Common myeloid progenitor, CD34-positive (primary cell): ENCODE data around the gene ATP8A2.

Experiments
- CTCF ChIA-PET: fragments of 350-600 bp; sonication (Branson Sonifier 250); formaldehyde crosslinking; loops from one replicate; lab custom pipeline; 2021; ENCODE audit warnings: antibody characterized with exemption; lab: Charles Lee
- POLR2A ChIA-PET: fragments of 350-600 bp; sonication (Branson Sonifier 250); formaldehyde crosslinking; loops from one replicate; lab custom pipeline; 2021; ENCODE audit warnings: antibody characterized with exemption; lab: Charles Lee
- DNase-seq, 3 donors: peaks; one replicate each; pipeline versions ENCODE4 v3.0.0 to v3.0.0-alpha.2; 2013
- H3K27ac ChIP-seq, 2 experiments: 1 replicate in 1 of 2; 2 replicates in 1 of 2; pipeline ENCODE4 v1.7.0; 2013; ENCODE audit warnings: inconsistent platforms in 2 of 2, low read length in 2 of 2, mild to moderate bottlenecking in 2 of 2, low read depth in 1 of 2, moderate library complexity in 1 of 2; ENCODE audit not compliant: severe bottlenecking in 2 of 2, insufficient read depth in 1 of 2, poor library complexity in 1 of 2
- H3K27me3 ChIP-seq, 5 experiments: replicated peaks in 2 of 5; 1 replicate in 3 of 5; 2 replicates in 2 of 5; pipeline versions ENCODE4 v1.6.1 to v1.7.0; 2013; ENCODE audit warnings: low read length in 4 of 5, mild to moderate bottlenecking in 2 of 5, moderate library complexity in 2 of 5, inconsistent platforms in 1 of 5; ENCODE audit not compliant: insufficient read depth in 5 of 5, control insufficient read depth in 4 of 5
- H3K36me3 ChIP-seq, 4 experiments: 1 replicate in 2 of 4; 2 replicates in 2 of 4; pipeline versions ENCODE4 v1.6.1 to v1.7.0; 2013; ENCODE audit warnings: low read length in 3 of 4, control low read depth in 1 of 4, mild to moderate bottlenecking in 1 of 4; ENCODE audit not compliant: control insufficient read depth in 4 of 4, insufficient read depth in 4 of 4
- H3K4me1 ChIP-seq, 4 experiments: 1 replicate in 3 of 4; 2 replicates in 1 of 4; pipeline versions ENCODE4 v1.6.1 to v1.7.1; 2013; ENCODE audit warnings: low read length in 3 of 4, mild to moderate bottlenecking in 3 of 4, control low read depth in 1 of 4, inconsistent platforms in 1 of 4, moderate library complexity in 1 of 4; ENCODE audit not compliant: control insufficient read depth in 4 of 4, insufficient read depth in 4 of 4; ENCODE audit errors: control extremely low read depth in 1 of 4
- H3K4me3 ChIP-seq, 7 experiments: 1 replicate in 4 of 7; 2 replicates in 3 of 7; pipeline versions ENCODE4 v1.5.1 to v1.7.0; 2013; ENCODE audit warnings: mild to moderate bottlenecking in 7 of 7, low read length in 6 of 7, moderate library complexity in 6 of 7, inconsistent platforms in 2 of 7, low read depth in 2 of 7, control low read depth in 1 of 7; ENCODE audit not compliant: insufficient read depth in 4 of 7, control insufficient read depth in 1 of 7; ENCODE audit errors: extremely low read depth in 1 of 7
- H3K9me3 ChIP-seq, 5 experiments: 1 replicate in 4 of 5; 2 replicates in 1 of 5; pipeline versions ENCODE4 v1.6.1 to v1.7.1; 2013; ENCODE audit warnings: low read length in 4 of 5, mild to moderate bottlenecking in 2 of 5, inconsistent platforms in 1 of 5, low read depth in 1 of 5, moderate library complexity in 1 of 5; ENCODE audit not compliant: control insufficient read depth in 4 of 5, insufficient read depth in 2 of 5; ENCODE audit errors: control extremely low read depth in 1 of 5
- WGBS: methylation state at CpG from one replicate; pipeline ENCODE4 v1.1.5; 2013; ENCODE audit not compliant: insufficient coverage; 5-methylcytosine and 5-hydroxymethylcytosine counted together

ATP8A2 gene

GRCh38 chr13:25675060-25675459 is 303.3 kb downstream of the ATP8A2 start:
- no peaks in the 10 kb centered on the region for H3K9me3 ChIP-seq
- no peak overlapping the region for H3K27ac ChIP-seq
- peaks cover 0 to 5% (median 0%) of the 10 kb centered on the region in 5 experiments for H3K27me3 ChIP-seq
- 81% methylated on average over 2 of the region's 3 CpGs for WGBS
- ChIA-PET POLR2A (interaction anchor here (0.7 kb wide), 1 partner anchor 295 kb away, joined by 3 read pairs; no protein-coding TSS in a partner anchor), CTCF (no interaction called here)
- DNase-seq = no peak
- no peak overlapping the region for H3K4me3 ChIP-seq
- no peaks in the 10 kb centered on the region for H3K36me3 ChIP-seq
- no peaks in the 10 kb centered on the region for H3K4me1 ChIP-seq

- Histone ChIP-seq H3K4me1 (no peaks in the 10 kb centered on the region), H3K9me3 (peaks cover 0 to 4% (median 0%) of the 10 kb centered on the region in 5 experiments), H3K4me3 (no peak overlapping the region), H3K27me3 (peaks cover 0 to 1% (median 0%) of the 10 kb centered on the region in 5 experiments), H3K36me3 (no peaks in the 10 kb centered on the region), H3K27ac (no peak overlapping the region)
- 97% methylated on average over 2 of the region's 2 CpGs for WGBS
- DNase-seq = no peak
- CTCF ChIA-PET = no interaction called here
- POLR2A ChIA-PET = no interaction called here
Measured at GRCh38 chr13:25677956-25678355, 306.2 kb downstream of the ATP8A2 start.

GRCh38 chr13:25678398-25678797 is 306.6 kb downstream of the ATP8A2 start:
- POLR2A ChIA-PET = no interaction called here
- Histone ChIP-seq H3K27me3 (peaks cover 0 to 1% (median 0%) of the 10 kb centered on the region in 5 experiments), H3K4me1 (no peaks in the 10 kb centered on the region), H3K36me3 (no peaks in the 10 kb centered on the region), H3K4me3 (no peak overlapping the region), H3K9me3 (peaks cover 0 to 4% (median 0%) of the 10 kb centered on the region in 5 experiments), H3K27ac (no peak overlapping the region)
- 88% methylated on average over 1 of the region's 2 CpGs for WGBS
- CTCF ChIA-PET = no interaction called here
- no peak for DNase-seq

DNA sequence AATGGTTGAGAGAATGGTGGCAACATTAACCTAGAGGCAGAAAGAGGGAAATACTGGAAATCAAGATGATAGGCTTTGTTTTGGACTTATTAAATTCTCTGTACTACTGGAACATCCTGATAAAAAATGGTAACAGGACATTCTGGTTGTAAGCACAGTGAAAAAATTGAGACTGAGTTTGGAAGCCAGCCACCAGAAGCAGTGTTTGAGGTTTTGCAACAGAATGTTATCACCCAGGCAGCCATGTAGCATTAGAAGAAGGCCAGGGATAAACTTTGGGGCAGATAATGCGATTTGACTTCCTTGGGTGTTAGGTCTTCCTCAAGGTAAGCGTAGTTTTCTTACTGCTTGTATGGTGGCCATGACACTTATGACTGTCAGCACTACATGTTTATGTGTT is 307.4 kb downstream of the ATP8A2 start:
- peak in 1 of 3 donors; percentile 1 for DNase-seq
- Histone ChIP-seq H3K4me3 (no peak overlapping the region), H3K9me3 (peaks cover 0 to 4% (median 0%) of the 10 kb centered on the region in 5 experiments), H3K4me1 (no peaks in the 10 kb centered on the region), H3K27ac (no peak overlapping the region), H3K27me3 (peaks cover 0 to 1% (median 0%) of the 10 kb centered on the region in 5 experiments), H3K36me3 (no peaks in the 10 kb centered on the region)
- 100% methylated on average over 1 of the region's 2 CpGs for WGBS
- CTCF ChIA-PET = no interaction called here
- POLR2A ChIA-PET = no interaction called here

- Histone ChIP-seq H3K4me3 (no peak overlapping the region), H3K27ac (no peak overlapping the region), H3K36me3 (no peaks in the 10 kb centered on the region), H3K9me3 (peaks cover 0 to 4% (median 0%) of the 10 kb centered on the region in 5 experiments), H3K27me3 (peaks cover 0 to 1% (median 0%) of the 10 kb centered on the region in 5 experiments), H3K4me1 (no peaks in the 10 kb centered on the region)
- DNase-seq = no peak
- POLR2A ChIA-PET = no interaction called here
- CTCF ChIA-PET = no interaction called here
- 100% methylated on average over 4 of the region's 5 CpGs for WGBS
Measured at GRCh38 chr13:25679936-25680335, 308.2 kb downstream of the ATP8A2 start.

GRCh38 chr13:25682276-25682675 is 310.5 kb downstream of the ATP8A2 start:
- H3K36me3 ChIP-seq = no peaks in the 10 kb centered on the region
- 96% methylated on average over 8 of the region's 9 CpGs for WGBS
- no peaks in the 10 kb centered on the region for H3K27me3 ChIP-seq
- peaks cover 0 to 4% (median 0%) of the 10 kb centered on the region in 5 experiments for H3K9me3 ChIP-seq
- DNase-seq = no peak
- H3K4me1 ChIP-seq = no peaks in the 10 kb centered on the region
- no peak overlapping the region for H3K27ac ChIP-seq
- CTCF ChIA-PET = no interaction called here
- POLR2A ChIA-PET = no interaction called here
- H3K4me3 ChIP-seq = no peak overlapping the region

DNA sequence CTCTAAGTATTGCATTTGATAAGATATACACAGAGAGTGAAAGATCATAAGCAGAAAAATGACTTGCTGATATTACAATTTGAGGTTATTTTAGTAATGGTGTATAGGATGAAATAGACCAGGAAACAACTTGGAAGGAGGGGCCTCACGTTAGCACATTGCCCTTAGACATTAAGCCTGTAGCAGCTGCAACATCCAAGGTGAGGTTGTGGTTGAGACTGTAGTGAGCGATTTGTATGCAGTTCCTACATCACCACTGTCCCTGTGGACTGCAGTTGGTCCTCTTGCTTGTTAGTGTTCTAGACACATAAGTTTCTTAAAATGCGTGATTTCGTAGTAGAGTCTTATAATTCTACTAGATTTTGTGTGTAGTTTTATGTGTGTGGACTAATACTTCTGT is 311.3 kb downstream of the ATP8A2 start:
- Histone ChIP-seq H3K9me3 (peaks cover 0 to 4% (median 0%) of the 10 kb centered on the region in 5 experiments), H3K36me3 (no peaks in the 10 kb centered on the region), H3K4me3 (no peak overlapping the region), H3K4me1 (no peaks in the 10 kb centered on the region), H3K27ac (no peak overlapping the region), H3K27me3 (no peaks in the 10 kb centered on the region)
- 92% methylated on average over 4 of the region's 4 CpGs for WGBS
- DNase-seq = no peak
- ChIA-PET POLR2A (no interaction called here), CTCF (no interaction called here)
